GM18873 (cell line): ENCODE measurements around the gene IMPA2.
"Not testable (repeated sequence)": the region's sequence is repeated elsewhere in the genome, so short reads cannot be mapped to it uniquely, and the experiment has no call there.

Experiments
- ATAC-seq: cut with Tn5 transposase; IDR thresholded peaks from one replicate; pipeline ENCODE4 v1.9.1; 2021; ENCODE audit warnings: mild to moderate bottlenecking, moderate library complexity, moderate number of reproducible peaks; ENCODE audit not compliant: unreplicated experiment, low FRiP score

The IMPA2 gene

DNA sequence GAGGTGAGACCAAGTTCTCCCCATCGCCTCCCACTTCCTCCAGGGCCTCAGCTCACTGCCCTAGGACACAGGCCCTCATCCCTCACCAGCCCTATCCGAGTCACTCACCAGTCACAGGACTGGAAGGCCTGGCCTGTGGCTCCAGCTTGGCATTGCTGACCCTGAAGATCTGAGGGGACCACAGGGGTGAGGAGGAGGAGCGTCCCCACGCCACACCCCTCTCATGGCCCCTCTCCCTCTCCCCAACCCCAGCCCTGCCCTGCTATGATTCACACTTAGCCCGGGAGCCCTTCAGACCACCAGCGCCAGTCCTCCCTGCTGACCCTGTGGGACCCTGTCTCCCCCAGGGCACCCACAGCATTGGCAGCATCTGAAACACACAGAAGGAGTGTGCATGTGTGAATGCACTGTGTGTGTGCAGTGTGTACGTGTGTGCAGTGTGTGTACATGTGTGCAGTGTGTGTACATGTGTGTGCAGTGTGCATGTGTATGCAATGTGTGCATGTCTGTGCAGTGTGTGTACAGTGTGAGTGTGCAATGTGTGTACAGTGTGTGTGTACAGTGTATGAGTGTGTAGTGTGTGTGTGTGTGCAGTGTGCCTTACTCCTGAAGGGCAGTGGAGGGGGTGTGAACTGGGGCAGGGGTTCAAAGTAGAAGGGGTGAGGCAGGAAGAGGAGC is 82.9 kb downstream of the IMPA2 start:
- ATAC-seq: no peak

DNA sequence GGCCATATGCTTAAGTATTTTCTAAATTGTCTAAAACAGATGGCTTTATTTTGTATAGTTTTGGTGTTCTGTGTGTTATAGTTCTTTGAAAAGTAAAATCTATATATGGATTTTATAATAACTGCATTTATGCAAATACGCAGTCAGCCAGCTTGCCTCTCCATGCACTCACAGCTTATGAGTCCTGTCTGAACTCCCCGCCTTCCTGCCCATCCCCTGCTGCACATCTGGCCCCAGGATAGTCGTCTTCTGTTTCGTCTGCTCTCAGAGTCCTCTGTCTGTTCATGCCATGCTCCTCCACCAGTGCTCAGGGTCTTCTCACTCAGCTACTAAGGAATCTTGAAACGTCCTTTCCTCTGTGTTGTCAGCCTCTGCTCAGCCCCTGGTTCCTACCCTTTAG is 84.1 kb downstream of the IMPA2 start:
- ATAC-seq: no peak

DNA sequence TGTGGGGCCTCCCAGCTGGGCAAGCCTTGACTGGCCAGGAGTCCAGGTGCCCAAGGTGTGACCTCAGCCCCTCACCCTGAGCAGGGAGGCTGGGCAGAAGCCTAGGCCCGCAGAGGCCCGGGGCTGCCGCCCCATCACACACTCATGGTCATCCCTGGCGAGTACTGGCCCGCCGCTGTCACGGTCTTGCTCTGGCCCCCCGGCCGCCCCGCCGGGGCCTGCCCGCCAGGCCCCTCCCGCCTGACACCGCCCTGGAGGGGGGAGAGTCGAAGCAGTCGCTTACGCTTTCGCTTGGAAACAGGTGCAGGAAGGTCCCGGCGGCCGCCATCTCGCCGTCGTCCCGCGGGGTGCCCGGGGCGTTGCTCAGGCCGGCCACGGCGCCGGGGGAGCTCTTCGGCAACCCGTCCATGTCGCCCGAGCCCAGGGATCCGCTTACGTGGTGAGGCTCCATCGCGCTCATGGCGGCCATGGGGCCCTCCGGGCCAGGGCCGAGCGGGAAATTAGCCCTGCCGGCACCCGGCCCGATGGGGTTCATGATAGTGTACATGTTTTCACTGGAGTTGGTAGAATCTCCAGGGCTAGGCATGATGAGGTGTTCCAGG is 85.7 kb downstream of the IMPA2 start:
- ATAC-seq: no peak

DNA sequence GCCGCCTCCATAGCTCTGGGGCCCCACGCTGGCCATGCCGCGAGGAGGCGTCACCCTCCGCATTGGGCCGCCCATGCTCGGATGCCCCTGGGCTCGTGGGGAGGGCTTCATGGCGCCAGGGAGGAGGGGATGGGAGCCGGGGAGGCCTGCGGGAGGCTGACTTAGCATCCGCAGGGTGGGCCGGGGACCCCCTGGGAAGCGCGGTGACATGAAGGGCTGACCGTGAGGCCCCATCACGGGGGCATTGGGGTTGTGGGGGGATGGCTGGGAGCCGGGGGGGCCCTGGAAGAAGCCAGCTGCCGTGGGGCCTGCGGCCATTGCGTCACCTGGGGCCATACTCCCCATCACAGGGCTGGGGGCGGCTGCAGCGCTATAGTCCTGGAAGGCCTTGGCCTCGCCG is 86.4 kb downstream of the IMPA2 start:
- no peak for ATAC-seq

DNA sequence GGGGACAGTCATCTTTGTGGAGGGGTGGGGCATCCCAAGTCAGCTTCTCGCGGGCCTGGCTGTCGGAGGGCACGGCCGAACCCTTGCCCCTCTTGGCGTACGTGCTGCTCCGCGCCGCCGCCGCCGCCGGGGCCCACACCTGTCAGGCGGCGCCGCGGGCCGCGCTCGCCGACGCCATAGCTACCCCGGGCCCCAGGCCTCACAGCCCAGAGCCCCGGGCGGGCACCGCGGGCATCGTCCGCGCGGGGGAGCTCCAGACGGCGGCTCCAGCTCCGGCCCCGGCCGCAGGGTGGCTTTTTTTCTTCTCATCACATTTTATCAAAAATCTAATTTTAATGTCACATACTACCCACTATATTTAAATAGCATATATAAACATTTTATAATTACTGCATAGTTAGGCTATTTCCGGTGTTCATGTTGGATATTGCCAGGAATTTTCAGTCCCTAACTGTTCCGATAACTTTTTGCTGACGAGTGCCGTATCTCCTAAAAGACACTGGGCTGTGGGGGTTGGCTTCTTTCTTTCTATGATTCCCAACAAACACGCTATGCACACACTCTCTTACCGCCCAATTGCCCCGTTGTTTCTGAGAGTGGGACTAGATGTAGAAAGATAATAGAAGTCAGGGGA is 87.1 kb downstream of the IMPA2 start:
- ATAC-seq: not testable (repeated sequence)

DNA sequence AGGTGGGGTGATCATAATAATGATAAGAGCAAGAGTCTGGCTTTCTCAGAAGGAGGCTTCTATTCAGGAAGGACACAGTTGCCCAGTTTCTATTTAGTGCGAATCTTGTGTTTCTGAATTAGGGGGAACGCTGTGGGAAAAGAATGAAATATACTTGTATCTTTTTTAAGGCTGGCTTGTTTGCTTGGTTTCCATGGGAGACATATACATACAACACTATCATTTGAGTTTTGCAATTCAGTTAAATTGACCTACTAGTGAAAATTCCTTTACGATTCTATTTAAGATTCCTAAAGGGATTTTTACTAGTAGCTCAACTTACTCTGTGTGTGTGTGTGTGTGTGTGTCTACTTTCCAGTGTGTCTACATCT is 87.6 kb downstream of the IMPA2 start:
- no peak for ATAC-seq

DNA sequence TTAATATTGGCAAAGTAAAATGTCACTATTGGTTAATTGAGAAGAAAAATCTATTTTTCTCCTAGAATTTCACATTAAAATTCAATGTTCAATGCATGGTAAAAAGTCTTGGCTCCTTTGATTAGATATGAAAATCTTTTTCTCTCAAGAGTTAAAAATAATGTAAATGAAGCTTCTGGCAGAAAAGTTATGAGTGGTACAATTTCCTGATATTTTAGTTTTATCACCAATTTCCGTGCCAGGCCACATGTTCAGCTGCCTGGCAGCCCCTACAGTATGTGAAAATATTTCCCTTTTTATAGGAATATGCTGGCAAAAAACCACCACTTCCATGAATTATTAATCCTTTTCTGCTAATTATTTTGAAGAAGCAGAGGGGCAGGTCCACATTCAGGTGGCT is 89.8 kb downstream of the IMPA2 start:
- ATAC-seq: not testable (repeated sequence)

DNA sequence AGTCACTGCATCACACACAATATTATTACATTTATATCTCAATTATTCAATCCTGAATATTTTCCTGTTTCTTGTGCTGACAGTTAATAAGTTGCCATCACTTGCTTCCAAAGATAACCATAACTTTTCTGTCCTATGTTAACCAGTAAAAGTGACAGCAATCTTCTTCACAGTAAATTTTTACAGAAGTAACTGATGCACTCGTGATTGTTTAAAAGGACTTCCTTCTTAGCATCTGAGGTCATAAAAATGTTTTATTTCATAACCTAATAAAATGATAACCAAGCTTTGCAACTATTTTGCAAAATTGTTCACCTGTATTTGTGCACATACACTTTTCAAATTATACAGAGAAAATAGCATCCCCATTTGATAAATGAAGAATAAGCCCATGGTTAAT is 91.7 kb downstream of the IMPA2 start:
- ATAC-seq: no peak

DNA sequence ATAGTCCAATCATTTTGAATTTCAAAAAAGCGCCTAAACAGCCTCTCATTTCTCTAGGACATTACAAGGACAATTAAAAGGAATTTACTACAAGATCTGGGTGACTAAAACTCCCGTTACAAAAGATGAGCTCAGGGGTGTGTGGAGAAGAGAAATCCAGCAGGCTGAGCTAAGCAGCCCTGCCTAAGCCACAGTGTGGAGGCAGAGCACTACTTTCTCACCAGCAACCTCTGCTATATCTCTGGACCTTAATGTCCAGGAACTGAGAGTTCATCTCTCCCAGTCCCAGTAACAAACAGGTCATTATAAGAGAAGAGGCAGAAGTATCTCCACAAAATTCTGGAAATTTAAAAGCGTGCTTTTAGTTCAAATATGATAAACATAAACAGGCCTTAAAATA is 93.4 kb downstream of the IMPA2 start:
- no peak for ATAC-seq

DNA sequence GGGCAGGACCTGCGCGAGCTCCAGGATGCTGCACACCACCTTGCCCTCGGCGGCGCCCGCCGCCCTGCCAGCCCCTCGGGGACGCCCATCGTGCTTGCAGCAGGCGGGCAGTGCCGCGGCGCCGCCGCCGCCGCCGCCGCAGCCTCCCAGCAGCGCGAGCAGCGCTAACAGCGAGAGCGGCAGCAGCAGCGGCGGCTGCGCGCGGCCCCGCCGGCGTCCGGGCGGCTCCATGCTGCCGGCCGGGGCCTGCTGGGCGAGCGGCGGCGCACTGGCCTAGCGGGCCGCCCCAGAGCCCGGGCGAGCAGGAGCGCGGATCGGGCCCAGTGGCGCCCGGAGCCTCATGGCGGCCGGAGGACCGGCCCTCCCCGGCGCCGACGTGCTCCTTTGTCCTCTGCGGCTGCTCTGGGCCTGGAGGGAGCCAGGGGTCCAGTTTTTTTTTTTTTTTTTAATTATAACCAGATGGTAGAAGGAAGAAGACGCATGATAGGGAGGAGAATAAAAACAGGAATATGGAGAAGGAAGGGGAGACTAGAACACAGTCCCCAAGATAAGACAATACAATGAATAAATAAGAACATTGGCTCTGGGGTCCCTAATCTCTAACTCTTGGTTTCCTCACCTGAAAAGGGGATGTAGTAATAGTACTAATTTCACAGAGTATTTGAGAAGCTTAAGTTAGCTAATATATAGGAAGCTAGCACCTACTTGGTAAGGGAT is 95.3 kb downstream of the IMPA2 start:
- no peak for ATAC-seq

DNA sequence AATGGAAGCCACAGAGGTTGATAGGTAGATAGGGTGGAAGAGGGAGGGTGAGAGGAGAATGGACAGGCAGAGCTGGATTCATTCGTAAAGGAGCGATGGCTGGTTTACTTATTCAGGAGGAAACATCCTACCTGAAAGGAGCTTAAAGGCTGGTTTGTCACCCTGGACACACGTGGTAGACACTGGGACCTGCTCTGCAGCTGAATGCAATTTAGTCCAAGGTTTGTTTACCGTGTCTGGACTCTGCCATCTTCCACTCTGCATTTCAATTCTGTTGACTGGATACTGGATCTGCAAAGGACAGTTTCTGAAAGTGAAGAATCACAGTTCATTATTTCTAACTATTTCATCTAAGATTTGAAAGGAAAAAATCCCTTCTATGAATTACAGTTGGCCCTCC is 96.7 kb downstream of the IMPA2 start:
- not testable (repeated sequence) for ATAC-seq

DNA sequence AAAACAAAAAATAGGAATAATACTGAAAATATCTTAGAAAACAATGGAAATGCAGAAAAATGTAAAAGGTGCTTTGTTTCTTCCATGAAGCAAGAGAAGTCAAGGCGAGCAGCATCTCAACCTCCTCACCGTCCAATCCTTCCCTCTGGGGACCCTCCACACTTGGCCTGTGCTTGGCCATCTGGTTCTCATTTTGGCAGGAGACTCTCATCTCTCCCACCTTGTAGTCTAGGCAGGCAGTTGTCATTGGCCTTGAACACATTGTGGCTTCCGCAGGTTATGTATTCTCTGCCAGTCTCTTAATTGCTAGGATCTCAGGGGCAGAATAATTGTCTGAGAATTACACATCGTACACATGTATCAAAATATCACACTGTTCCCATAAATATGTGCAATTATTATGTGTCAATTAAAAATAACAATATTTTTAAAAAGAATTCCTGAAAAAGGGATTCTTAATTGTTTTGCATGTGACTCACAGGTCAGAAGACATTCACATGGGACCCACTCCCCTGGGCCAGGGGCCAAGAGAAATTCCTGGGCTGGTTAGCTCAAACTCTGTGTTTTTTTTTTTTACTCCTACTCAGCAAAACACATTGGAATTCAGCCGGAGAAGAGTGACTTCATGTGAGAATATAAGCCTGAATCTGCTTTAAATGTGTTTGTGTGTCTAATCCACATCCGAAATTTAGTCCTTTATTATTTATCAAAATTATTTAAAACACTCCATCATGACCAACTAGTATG is 98.4 kb downstream of the IMPA2 start:
- ATAC-seq: no peak
